PC-9 (cell line): ENCODE results near the gene DCUN1D1. TPM values are rescaled to one million over a fixed set of nuclear protein-coding genes. Genes with fewer than 3 reads are reported as not detected.

ENCODE experiments used
- BruUV-seq: library from RNA; stranded (reverse); fragments of 400-500 nt; replicated peaks from 2 replicates; lab custom pipeline; 2021; lab: Mats Ljungman, UMichigan
- CTCF ChIA-PET: fragments of 300-600 bp; sonication (Branson Sonifier 250); formaldehyde crosslinking; loops from one replicate; lab custom pipeline; 2022; ENCODE audit warnings: antibody characterized with exemption; lab: Charles Lee
- POLR2A ChIA-PET: fragments of 300-600 bp; sonication (Branson Sonifier 250); formaldehyde crosslinking; loops from one replicate; lab custom pipeline; 2022; ENCODE audit warnings: antibody characterized with exemption; ENCODE audit not compliant: unreplicated experiment; lab: Charles Lee
- DNase-seq, 2 experiments: peaks; one replicate each; pipeline versions ENCODE4 v3.0.0 to v3.0.0-alpha.2; 2015 to 2022; ENCODE audit warnings: mixed read lengths in 1 of 2
- H2AFZ ChIP-seq: fragments of 200-600 bp; sonication (generic); 2 replicates; pipeline ENCODE4 v1.8.1; 2017; ENCODE audit warnings: antibody characterized with exemption
- H3F3A ChIP-seq: fragments of 200-600 bp; sonication (generic); 2 replicates; pipeline ENCODE4 v1.8.1; 2017; ENCODE audit warnings: antibody characterized with exemption, mild to moderate bottlenecking, low read depth; ENCODE audit not compliant: insufficient read depth
- H3K27ac ChIP-seq: fragments of 200-600 bp; sonication (generic); 2 replicates; pipeline ENCODE4 v1.6.1; 2016; ENCODE audit warnings: mixed run types
- H3K27me3 ChIP-seq: fragments of 200-600 bp; sonication (generic); 2 replicates; pipeline ENCODE4 v1.6.1; 2016; ENCODE audit warnings: low read depth, mixed run types; ENCODE audit not compliant: insufficient read depth
- H3K36me3 ChIP-seq: fragments of 200-600 bp; sonication (generic); 2 replicates; pipeline ENCODE4 v1.6.1; 2016; ENCODE audit warnings: low read depth, mixed run types
- H3K4me1 ChIP-seq: fragments of 200-600 bp; sonication (generic); replicated peaks from 2 replicates; pipeline ENCODE4 v1.6.1; 2016; ENCODE audit warnings: mixed run types; ENCODE audit not compliant: insufficient read depth
- H3K4me2 ChIP-seq: fragments of 200-600 bp; sonication (generic); 2 replicates; pipeline ENCODE4 v1.6.1; 2017; ENCODE audit warnings: mixed run types
- H3K4me3 ChIP-seq: fragments of 200-600 bp; sonication (generic); 2 replicates; pipeline ENCODE4 v1.6.1; 2016; ENCODE audit warnings: mixed run types
- H3K79me2 ChIP-seq: fragments of 200-600 bp; sonication (generic); 2 replicates; pipeline ENCODE4 v1.6.1; 2017; ENCODE audit warnings: low read depth, mixed run types
- H3K9me2 ChIP-seq: fragments of 200-600 bp; sonication (generic); 2 replicates; pipeline ENCODE4 v1.8.1; 2017; ENCODE audit warnings: mild to moderate bottlenecking; ENCODE audit not compliant: insufficient read depth
- H3K9me3 ChIP-seq: fragments of 200-600 bp; sonication (generic); 2 replicates; pipeline ENCODE4 v1.8.1; 2016; ENCODE audit warnings: low read depth; ENCODE audit not compliant: insufficient read depth
- H4K20me1 ChIP-seq: fragments of 200-600 bp; sonication (generic); 2 replicates; pipeline ENCODE4 v1.8.1; 2017; ENCODE audit not compliant: insufficient read depth
- EZH2 ChIP-seq: fragments of 200-600 bp; sonication (generic); IDR thresholded peaks from 2 replicates; pipeline ENCODE4 v1.8.0; 2017; ENCODE audit warnings: antibody characterized with exemption, low read depth
- intact Hi-C: fragments of 100-400 bp; cut with micrococcal nuclease; formaldehyde crosslinking; loops from one replicate; pipeline ENCODE4 v1.10.0; 2022; ENCODE audit not compliant: unreplicated experiment
- total RNA-seq: library from RNA; stranded (reverse); gene quantifications from 2 replicates; pipeline ENCODE4 v1.2.3, GENCODE V29; 2021
- TF ChIP-seq, protein P1 (sequence below): fragments of 200-600 bp; sonication (generic); conservative IDR thresholded peaks from 2 replicates; pipeline ENCODE4 v1.6.1; 2017; ENCODE audit warnings: mixed run types, antibody characterized with exemption, mild to moderate bottlenecking, moderate library complexity

The DCUN1D1 gene
- total RNA-seq, 1 experiment from 2014 or later: 93.5 TPM

GRCh38 chr3:182911782-182912111 lies 68.6 kb downstream of the DCUN1D1 start:
- no peaks in the 10 kb centered on the region for H3K9me2 ChIP-seq
- ChIA-PET CTCF (no interaction called here), POLR2A (no interaction called here)
- H2AFZ ChIP-seq: no peak overlapping the region
- H3K4me3 ChIP-seq: no peak overlapping the region
- H3K4me1 ChIP-seq: no peaks in the 10 kb centered on the region
- no peak overlapping the region for H3K27ac ChIP-seq
- intact Hi-C loops: no loop called here
- no peaks in the 10 kb centered on the region for H4K20me1 ChIP-seq
- H3K36me3 ChIP-seq: peaks cover 15% of the 10 kb centered on the region; the same call in 1 of the 2 replicates
- peaks cover 11% of the 10 kb centered on the region for H3F3A ChIP-seq
- no peak for DNase-seq
- H3K79me2 ChIP-seq: no peaks in the 10 kb centered on the region
- H3K9me3 ChIP-seq: no peaks in the 10 kb centered on the region
- no peak overlapping the region for H3K4me2 ChIP-seq
- TF ChIP-seq, protein P1, sequence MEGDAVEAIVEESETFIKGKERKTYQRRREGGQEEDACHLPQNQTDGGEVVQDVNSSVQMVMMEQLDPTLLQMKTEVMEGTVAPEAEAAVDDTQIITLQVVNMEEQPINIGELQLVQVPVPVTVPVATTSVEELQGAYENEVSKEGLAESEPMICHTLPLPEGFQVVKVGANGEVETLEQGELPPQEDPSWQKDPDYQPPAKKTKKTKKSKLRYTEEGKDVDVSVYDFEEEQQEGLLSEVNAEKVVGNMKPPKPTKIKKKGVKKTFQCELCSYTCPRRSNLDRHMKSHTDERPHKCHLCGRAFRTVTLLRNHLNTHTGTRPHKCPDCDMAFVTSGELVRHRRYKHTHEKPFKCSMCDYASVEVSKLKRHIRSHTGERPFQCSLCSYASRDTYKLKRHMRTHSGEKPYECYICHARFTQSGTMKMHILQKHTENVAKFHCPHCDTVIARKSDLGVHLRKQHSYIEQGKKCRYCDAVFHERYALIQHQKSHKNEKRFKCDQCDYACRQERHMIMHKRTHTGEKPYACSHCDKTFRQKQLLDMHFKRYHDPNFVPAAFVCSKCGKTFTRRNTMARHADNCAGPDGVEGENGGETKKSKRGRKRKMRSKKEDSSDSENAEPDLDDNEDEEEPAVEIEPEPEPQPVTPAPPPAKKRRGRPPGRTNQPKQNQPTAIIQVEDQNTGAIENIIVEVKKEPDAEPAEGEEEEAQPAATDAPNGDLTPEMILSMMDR: no peak
- no peak for TF ChIP-seq EZH2
- H3K27me3 ChIP-seq: no peaks in the 10 kb centered on the region
- BruUV-seq: no TSS peak

- Histone ChIP-seq H4K20me1 (no peaks in the 10 kb centered on the region), H3F3A (peaks cover 11% of the 10 kb centered on the region), H3K9me2 (no peaks in the 10 kb centered on the region), H3K79me2 (no peaks in the 10 kb centered on the region), H3K27ac (no peak overlapping the region), H3K4me2 (no peak overlapping the region), H3K4me3 (no peak overlapping the region), H3K4me1 (no peaks in the 10 kb centered on the region), H3K9me3 (no peaks in the 10 kb centered on the region), H3K27me3 (no peaks in the 10 kb centered on the region), H3K36me3 (peaks cover 15% of the 10 kb centered on the region; the same call in 1 of the 2 replicates), H2AFZ (no peak overlapping the region)
- no TSS peak for BruUV-seq
- POLR2A ChIA-PET: no interaction called here
- TF ChIP-seq, protein P1: no peak
- no peak for TF ChIP-seq EZH2
- CTCF ChIA-PET: no interaction called here
- intact Hi-C loops: no loop called here
- no peak for DNase-seq
These were observed 69.2 kb downstream of the DCUN1D1 start for GRCh38 chr3:182910936-182911781.

GRCh38 chr3:182909318-182910040 lies 70.9 kb downstream of the DCUN1D1 start:
- Histone ChIP-seq H2AFZ (no peak overlapping the region), H3K4me1 (no peaks in the 10 kb centered on the region), H3K9me3 (no peaks in the 10 kb centered on the region), H3F3A (peaks cover 14% of the 10 kb centered on the region), H4K20me1 (no peaks in the 10 kb centered on the region), H3K4me2 (no peak overlapping the region), H3K79me2 (no peaks in the 10 kb centered on the region), H3K4me3 (no peak overlapping the region), H3K9me2 (no peaks in the 10 kb centered on the region), H3K36me3 (peaks cover 7% of the 10 kb centered on the region; the same call in 1 of the 2 replicates), H3K27me3 (no peaks in the 10 kb centered on the region), H3K27ac (no peak overlapping the region)
- no TSS peak for BruUV-seq
- POLR2A ChIA-PET: interaction anchor here (0.5 to 0.6 kb wide), 2 partner anchors 115 to 118 kb away, joined by 4 read pairs; no protein-coding TSS in a partner anchor
- DNase-seq: no peak
- CTCF ChIA-PET: interaction anchor here (0.7 to 0.9 kb wide), 4 partner anchors 52 to 476 kb away, joined by 3 to 4 read pairs (median 4); no protein-coding TSS in a partner anchor
- intact Hi-C loops: loop anchor here (2.0 to 5.0 kb wide), 4 partner anchors 197 to 477 kb away; no protein-coding TSS in a partner anchor
- no peak for TF ChIP-seq EZH2
- TF ChIP-seq, protein P1: peak; percentile 83
